CD4-positive, alpha-beta T cell treated with Interferon gamma for 1 hour (primary cell): Measurements from ENCODE around the gene CELSR2.
"Not testable (repeated sequence)": the region's sequence is repeated elsewhere in the genome, so short reads cannot be mapped to it uniquely, and the experiment has no call there.

Source experiments
- DNase-seq: peaks from one replicate; pipeline ENCODE4 v3.0.0-alpha.2; 2020

CELSR2 gene, protein sequence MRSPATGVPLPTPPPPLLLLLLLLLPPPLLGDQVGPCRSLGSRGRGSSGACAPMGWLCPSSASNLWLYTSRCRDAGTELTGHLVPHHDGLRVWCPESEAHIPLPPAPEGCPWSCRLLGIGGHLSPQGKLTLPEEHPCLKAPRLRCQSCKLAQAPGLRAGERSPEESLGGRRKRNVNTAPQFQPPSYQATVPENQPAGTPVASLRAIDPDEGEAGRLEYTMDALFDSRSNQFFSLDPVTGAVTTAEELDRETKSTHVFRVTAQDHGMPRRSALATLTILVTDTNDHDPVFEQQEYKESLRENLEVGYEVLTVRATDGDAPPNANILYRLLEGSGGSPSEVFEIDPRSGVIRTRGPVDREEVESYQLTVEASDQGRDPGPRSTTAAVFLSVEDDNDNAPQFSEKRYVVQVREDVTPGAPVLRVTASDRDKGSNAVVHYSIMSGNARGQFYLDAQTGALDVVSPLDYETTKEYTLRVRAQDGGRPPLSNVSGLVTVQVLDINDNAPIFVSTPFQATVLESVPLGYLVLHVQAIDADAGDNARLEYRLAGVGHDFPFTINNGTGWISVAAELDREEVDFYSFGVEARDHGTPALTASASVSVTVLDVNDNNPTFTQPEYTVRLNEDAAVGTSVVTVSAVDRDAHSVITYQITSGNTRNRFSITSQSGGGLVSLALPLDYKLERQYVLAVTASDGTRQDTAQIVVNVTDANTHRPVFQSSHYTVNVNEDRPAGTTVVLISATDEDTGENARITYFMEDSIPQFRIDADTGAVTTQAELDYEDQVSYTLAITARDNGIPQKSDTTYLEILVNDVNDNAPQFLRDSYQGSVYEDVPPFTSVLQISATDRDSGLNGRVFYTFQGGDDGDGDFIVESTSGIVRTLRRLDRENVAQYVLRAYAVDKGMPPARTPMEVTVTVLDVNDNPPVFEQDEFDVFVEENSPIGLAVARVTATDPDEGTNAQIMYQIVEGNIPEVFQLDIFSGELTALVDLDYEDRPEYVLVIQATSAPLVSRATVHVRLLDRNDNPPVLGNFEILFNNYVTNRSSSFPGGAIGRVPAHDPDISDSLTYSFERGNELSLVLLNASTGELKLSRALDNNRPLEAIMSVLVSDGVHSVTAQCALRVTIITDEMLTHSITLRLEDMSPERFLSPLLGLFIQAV (N-terminal part only)

DNA sequence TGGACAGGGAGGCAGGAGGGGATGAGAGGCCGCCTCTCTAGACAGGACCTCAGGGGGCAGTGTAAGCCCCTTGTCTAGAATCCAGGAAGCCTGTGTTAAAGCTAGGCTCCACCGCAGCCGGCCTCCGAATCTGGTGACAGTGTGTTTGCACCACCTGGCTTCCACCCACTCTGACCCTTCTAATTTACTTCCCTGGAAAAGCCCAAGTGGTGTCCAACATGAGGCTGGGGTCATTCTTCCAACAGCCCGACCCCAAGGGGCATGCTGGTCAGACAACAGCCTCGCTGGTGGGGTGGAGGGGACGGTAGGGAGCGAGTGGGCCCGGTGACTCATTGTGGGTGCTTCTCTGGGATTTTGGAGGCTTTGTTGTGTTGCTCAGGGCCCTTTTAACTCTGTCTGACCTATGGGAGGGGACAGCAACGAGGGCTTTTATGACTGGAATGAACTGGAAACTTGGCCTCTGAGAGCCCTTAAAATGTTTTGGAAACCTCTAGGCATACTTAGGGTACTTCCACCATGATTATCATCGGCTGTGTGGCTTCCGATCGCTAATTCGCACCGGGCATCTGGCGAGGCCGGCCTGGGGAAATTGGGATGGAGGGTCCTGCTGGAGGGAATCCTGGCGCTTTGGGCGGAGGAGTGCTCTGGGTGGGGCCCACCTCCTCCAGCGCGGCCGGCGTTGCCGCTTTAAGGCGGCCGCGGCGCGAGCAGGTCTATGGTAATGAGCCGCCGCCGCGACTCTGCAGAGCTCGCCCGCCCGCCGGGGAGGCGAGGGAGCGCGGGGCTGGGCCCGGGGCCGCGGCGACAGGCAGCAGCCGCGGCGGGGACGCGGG is at the start of gene CELSR2:
TSS of gene CELSR2 (plus strand) at position 743 of the 833 bp plus-strand sequence. CDS start 541 bp downstream, outside the sequence.
- DNase-seq: peak; percentile 55

DNA sequence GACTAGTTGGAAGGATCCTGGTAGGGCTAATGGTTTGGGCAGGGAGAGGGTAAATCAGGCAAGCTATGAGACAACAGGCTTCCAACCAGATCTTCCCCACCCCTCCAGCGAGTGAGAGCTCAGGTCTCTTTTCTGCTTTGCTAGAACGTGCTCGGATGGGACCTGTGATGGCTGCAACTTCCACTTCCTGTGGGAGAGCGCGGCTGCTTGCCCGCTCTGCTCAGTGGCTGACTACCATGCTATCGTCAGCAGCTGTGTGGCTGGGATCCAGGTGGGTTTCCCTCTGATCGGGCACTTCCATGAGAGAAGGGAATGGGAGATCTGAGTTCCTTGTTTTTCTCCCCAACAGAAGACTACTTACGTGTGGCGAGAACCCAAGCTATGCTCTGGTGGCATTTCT is 49.6 kb upstream of the CELSR2 start:
- DNase-seq: no peak

DNA sequence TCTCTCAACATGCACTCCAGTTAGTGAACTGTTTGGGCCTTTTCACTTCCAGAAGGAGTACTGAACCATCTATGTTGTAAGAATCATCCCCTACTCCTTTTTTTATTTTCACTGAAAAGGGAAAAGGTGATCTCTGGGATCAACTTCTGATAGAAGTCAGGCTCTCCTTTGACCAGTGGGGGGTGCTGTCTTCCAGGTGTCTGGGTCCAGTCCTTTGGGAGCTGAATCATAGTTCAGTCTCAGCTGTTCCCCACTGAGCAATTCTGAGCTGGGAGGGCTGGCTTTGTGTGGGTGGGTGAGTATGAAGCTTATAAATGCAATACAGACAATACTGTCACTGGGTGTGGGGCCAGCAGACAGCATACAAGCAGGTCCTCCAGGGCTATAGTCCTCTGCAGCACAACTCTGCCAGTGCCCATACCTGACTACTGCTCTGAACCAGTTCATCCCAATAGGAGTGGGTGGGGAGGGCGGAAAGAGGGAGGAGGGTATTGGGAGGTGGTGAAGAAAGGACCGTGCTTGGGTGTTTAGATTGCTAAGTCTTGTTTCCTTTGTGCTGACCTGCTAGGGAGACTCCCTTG is 48.1 kb upstream of the CELSR2 start:
- DNase-seq: no peak

DNA sequence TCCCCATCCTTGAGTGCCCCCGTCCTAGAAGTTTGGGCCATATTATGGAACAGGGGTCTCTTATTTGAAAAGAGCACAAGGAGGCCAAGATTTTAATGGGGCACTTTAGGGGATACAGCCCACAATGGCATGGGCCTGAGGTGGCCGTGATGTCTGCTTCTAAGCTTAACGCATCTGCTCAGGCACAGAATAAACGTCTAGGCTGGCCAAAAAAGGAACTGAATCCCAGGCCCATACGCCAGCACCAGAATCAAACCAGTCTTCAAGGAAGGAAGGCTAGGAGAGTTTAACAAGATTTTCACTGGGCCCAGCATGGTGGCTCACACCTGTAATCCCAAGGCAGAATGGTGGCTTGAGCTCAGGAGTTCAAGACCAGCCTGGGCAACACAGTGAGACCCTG is 44.9 kb upstream of the CELSR2 start:
- DNase-seq: no peak

DNA sequence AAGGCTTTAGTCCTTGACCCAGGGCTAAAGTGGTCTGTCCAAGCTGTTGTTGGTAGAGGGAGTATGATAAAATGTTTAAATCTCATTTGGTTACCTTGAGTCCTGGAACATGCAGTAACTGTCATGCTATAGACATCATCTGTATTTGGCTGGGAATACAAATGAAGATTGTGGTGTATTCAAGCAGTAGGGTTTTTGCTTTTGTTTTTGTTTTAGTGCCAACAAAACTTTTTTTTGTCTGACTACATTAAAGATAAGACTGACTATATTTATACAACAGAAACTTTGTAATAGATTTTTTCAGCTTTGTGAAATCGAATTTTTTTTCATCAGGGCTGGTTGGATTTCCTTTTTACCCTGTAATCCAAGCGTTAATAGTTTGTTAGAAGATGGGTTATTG is 43.0 kb upstream of the CELSR2 start:
- no peak for DNase-seq

DNA sequence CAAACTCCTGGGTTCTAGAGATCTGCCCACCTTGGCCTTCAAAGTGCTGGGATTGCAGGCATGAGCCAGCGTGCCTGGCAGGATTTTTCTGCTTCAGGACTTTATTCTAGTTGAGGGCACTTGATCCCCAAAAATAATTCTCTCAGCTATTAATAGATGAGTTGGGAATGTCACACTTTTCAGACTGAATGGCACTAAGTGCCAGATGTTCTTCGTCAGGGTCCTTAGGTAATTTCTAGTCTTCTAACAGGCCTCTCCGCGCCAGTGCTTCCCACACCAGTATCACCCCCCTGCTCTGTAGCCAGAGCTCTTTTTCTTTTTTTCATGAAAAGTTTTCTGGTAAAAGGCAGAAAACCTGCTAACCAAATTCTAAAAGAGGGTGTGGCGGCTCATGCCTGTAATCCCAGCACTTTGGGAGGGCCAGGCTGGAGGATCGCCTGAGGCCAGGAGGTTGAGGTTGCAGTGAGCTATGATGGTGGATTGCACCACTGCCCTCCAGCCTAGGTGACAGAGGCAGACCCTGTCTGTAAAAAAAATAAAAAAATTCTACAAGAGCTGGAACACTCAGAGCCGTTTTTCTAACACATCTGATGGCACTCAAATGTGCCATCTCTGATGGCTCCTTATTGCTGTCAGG is 41.8 kb upstream of the CELSR2 start:
- DNase-seq: no peak

DNA sequence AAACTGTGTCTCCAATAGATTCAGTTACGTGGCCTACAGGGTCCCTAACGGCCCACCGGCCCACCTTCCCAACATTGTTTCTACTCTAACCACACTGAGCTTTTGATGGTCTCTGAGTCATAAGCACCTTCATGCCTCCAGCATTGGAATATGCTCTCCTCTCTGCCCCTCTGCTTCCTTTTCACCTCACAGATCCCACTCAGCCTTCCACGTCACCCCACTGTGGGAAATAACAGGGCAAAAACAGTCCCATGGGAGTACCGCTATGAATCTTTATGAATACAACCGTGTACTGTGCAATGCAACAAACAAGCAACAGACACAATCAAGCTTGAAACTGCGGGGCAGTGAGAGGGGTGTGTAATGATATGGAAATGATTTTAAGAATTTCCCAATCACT is 40.9 kb upstream of the CELSR2 start:
- no peak for DNase-seq

DNA sequence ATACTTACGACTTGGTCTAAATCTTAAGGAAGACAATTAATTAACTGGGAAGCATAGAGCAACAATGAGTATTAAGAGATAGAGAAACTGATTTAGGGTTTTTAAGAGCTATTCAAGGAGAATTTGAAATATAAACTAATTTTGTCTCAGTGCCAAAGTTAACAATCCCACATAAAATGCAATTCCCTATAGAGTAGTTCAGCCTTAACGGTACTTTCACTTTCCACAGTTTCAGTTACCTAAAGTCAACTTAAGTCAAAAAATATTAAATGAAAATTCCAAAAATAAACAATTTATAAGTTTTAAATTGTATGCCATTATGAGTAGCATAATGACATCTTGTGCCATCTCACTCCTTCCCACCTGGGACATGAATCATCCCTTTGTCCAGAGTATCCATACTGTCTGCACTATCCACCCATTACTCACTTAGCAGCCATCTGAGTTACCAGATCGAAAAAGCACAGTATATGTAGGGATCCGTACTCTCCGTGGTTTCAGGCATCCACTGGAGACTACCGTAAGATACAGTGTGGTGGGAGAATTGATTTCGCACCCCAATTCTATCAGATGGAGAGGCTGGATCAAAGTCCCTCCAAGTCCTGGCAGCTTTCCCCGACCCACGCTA is 40.4 kb upstream of the CELSR2 start:
- DNase-seq: no peak

DNA sequence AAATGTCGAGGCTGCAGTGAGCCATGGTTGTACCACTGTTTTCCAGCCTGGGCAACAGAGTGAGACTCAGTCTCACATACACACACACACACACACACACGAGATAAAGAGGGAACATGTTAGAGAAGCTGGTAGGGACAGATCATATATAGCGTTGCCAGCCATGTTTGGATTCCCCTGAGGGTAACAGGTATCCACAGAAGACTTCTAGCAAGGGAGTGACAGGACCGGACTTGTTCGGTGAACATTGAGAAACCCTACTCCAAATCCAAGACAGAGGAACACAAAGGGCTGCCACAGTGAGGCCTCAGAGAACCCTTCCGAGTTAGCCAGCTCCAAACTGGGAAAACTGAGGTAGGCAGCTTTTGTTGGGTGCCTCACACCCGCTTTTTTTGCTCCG is 39.3 kb upstream of the CELSR2 start:
- DNase-seq: no peak

DNA sequence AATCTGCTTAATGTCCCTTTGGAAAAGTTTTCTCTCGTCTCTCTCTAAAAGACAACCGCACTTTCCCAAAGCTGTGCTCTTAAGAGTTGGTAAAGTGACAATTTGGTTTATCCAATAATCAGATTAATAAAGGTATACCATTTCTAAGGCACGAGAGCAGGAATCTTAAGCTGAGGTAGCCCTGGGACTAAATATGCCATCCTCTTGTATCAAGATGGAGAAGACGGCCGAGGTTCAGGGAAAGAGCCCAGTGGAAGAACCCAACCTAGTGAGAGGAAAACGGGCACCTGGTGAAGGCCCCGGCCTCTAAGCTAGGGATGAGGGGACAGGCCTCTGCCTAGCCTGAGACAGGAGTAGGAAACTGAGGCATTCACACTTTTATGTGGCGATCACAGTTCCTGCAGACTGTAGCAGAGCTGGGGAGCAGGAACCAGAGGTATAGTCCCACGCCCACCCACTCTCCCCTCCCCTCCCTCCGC is 36.0 kb upstream of the CELSR2 start:
- DNase-seq: no peak

DNA sequence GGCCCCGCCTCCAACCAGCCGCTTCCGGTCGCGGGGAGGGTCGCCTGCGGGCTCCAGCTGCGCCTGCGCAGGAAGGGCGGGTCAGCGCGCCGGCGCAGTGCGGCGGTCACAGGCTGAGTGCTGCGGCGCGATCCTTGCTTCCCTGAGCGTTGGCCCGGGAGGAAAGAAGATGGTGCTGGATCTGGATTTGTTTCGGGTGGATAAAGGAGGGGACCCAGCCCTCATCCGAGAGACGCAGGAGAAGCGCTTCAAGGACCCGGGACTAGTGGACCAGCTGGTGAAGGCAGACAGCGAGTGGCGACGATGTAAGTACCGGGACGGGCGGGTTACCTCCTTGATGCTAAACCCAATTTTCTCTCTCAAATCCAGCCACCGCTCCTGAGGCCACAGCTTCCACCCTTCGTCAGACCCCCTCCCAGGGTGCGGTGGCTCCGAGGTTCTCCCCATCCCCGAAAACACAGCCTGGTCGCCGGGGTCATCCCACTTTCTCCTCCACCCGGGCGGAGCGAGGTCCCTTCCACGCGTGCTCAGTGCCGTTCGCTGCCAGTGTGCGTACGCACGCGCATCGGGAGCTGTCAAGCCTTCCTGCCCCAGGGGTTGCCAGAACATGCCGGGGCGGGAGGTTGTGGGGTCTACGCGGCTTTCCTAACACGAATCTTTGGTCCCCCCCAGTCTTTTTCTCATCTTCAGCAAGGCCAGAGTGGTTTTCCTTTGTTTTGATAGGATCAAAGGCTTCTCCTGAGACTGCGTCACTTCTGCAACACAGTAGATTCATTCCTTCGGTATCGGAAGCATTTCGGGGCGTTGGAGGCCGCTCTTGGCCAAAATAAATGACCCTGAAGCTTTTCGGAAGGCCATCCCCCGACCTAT is 35.3 kb upstream of the CELSR2 start, which contains the start of gene SARS1:
TSS of gene SARS1 (plus strand) at position 95 of the 870 bp plus-strand sequence. CDS start at position 170, 75 bp downstream.
- DNase-seq: peak; percentile 86

DNA sequence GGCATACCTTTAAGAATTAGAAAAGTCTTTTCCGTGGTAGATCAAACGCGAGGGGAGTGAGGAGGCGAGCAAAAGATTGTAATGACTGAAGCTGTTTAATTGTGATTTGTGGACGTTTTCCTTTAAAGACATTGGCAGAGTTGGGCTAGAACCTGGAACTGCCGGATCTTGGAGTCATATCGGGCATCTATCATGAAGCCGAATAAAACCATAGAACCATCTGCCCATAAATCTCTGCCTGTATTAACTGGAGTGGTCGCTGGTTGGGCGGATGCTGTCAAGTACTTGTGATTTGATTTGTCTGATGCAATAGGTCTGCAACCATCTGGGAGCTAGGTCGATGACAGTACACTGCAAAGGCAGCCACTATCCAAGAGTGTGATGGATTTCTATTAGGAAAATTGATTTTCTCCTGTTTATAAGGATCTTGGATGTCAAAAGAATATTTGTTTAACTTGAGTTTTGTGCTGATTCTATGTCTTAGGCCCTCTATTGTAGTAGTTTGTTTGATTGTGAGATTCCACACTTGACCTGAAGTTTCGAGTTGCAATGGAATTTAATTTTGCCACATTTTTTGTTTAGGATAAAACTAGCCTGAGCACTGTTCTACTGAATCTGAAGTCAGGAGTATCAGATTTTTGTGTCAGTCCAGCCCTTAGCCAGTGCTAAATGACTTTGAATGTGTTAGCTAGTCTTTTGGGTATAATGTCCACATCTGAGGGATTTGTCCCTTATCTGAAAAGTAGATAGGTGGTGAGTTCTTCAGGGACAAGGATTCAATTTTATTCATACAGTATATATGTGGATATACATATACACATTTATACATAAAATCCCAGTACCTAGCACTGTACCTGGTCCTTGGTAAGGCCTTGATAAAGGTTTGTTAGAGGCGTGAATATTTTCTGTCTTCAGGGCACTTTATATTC is 34.4 kb upstream of the CELSR2 start:
- no peak for DNase-seq

DNA sequence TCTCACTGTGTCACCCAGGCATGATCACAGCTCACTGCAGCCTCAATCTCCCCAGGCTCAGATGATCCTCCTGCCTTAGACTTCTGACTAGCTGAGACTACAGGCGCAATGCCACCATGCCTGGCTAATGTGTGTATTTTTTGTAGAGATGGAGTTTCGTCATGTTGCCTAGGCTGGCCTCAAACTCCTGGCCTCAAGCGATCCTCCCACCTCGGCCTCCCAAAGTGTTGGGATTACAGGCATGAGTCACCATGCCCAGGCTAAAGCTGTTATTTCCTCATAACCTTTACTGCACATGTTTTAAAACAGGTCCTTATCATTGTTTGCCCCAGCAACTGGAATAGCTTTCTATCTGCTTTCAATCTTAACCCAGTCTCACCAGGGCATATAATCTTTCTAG is 32.7 kb upstream of the CELSR2 start:
- no peak for DNase-seq

DNA sequence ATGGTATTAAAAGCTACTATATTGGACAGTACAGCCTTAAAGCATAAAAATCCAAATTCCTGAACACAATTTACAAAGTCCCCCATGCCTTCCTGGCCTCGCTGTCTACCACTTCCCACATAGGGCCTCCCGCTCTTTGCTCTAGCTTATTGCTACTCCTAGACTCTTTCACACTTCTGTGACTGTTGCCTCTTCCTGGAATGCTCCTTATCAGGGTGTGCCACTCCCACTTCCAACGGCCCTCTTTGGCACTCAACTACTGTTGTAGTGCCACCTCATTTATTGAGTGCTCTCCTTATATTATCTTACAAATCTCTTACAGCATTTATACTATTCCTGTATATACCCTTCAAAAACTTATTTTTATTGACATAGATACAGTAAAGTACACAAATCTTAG is 30.8 kb upstream of the CELSR2 start:
- DNase-seq: no peak

DNA sequence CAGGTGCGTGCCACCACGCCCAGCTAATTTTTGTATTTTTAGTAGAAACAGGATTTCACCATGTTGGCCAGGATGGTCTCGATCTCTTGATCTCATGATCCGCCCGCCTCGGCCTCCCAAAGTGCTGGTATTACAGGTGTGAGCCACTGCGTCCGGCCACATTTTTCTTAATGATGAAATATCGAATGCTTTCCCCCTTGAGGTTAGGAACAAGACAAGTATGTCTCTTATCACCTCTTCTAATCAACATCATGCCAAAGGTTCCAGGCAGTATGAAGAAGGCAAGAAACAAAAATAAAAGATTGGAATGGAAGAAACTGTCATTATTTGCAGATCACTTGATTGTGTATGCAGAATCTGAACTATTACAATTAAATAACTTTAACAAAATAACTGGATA is 28.1 kb upstream of the CELSR2 start:
- DNase-seq: not testable (repeated sequence)

DNA sequence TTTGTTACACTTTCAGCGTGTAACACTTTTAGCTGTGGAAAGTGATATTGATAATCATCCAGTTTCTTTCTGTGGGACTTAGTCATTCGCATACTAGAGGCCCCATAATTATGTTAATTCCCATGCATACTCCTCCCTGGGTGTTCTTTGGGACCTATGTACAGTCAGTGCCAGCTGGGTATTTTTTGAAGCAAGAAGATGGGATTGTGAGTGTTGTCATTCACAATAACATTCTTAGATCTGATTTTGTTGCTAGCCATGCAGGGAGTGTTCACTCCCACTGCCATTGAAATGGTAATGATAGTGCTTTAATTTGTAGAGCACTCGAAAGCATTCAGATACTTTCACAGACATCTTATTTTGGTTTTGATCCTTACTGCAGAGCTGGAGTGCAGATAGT is 24.0 kb upstream of the CELSR2 start:
- DNase-seq: no peak

DNA sequence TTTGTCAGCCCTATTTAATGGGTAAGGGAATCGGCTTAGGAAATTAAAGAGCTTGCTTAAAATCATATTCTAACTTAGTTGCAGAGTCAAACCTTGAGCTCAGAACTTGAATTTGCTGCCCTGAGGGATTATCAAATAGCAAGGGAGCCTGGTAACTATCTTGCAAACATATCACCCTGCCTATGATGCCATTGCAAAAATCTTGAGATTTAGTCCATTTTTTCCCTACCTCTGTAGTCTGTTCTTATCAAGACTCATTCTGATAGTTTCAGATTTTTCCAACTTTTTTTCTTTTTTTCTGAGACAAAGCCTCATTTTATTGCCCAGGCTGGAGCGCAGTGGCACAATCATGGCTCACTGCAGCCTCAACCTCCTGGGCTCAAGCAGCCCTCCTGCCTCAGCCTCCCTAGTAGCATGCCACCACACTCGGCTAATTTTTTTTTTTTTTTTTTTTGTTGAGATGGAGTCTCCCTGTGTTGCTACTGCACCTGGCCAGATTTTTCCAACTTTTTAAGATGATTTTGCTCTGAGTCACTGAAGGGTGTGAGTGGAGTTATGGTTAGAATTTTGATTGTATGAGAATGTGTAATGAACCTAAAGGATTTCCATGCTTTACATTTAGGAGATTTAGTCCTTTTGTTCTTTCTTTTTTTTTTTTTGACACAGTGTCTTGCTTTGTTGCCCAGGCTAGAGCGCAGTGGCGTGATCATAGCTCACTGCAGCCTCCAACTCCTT is 23.5 kb upstream of the CELSR2 start:
- DNase-seq: no peak

DNA sequence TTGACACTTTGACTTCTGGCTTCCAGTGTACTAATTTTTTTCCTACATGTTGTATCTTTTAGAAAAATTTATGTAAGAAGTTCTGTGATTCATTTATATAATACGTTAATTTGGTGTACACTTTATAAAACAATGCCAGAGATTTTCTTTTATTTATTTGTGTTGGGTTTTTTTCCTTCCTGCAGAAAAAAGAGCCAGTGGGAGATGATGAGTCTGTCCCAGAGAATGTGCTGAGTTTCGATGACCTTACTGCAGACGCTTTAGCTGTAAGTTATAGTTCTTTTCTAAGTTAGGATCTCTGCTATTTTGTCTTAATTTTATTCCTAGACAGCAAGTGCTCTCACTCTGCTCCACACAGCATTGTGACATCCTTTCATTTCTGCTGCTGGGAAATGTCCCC is 21.2 kb upstream of the CELSR2 start:
- no peak for DNase-seq
